Purkinje cell (primary cell): ENCODE results near the gene HSDL1. TPM values are rescaled to one million over a fixed set of nuclear protein-coding genes. Genes with fewer than 3 reads are reported as not detected.

Experiments used
- polyA plus RNA-seq: library from polyadenylated mRNA; unstranded; fragments of >200 nt; fragmentation: Nextera tagmentation; gene quantifications from 2 replicates; pipeline ENCODE4 v1.2.1, GENCODE V29; 2014

Gene HSDL1
- polyA plus RNA-seq = 15.0 and 28.5 TPM in 2 replicates

GRCh38 chr16:84144859-84145639, at the start of gene HSDL1, which contains the start of gene DNAAF1:
TSS of gene HSDL1 (minus strand) at chr16:84145177. CDS start at chr16:84131321, 13,856 bp downstream.
TSS of gene DNAAF1 (plus strand) at chr16:84145308. CDS start at chr16:84145441, 133 bp downstream.

GRCh38 chr16:84190731-84191388, 45.9 kb upstream of the HSDL1 start, which contains the start of gene ADAD2:
TSS of gene ADAD2 (plus strand) at chr16:84191157. CDS start at chr16:84191231, 74 bp downstream.

GRCh38 chr16:84186685-84187437, 41.9 kb upstream of the HSDL1 start, which contains the start of gene TAF1C:
TSS of gene TAF1C (minus strand) at chr16:84187057. CDS start at chr16:84184988, 2,069 bp downstream.

GRCh38 chr16:84116720-84117493, 28.1 kb downstream of the HSDL1 start, which contains the start of gene MBTPS1:
TSS of gene MBTPS1 (minus strand) at chr16:84116942. CDS start at chr16:84101783, 15,159 bp downstream.

Other genes starting within 250 kb of the HSDL1 start
- gene MLYCD, start 246.1 kb downstream of the HSDL1 start, polyA plus RNA-seq = 0.76 and 3.3 TPM in 2 replicates
- gene OSGIN1, start 191.9 kb downstream of the HSDL1 start, polyA plus RNA-seq = not detected in 2 replicates
- 21.3 TPM in 1 of 2 replicates, not detected in the other for gene NECAB2, start 176.9 kb downstream of the HSDL1 start, polyA plus RNA-seq
- not detected in 2 replicates for gene SLC38A8, start 102.4 kb downstream of the HSDL1 start, polyA plus RNA-seq
- gene MBTPS1, start 28.2 kb downstream of the HSDL1 start, polyA plus RNA-seq = 8.9 and 14.3 TPM in 2 replicates
- 0.07 and 2.7 TPM in 2 replicates for gene DNAAF1, start 131 bp upstream of the HSDL1 start, polyA plus RNA-seq
- 2.7 and 2.8 TPM in 2 replicates for gene TAF1C, start 41.9 kb upstream of the HSDL1 start, polyA plus RNA-seq
- not detected in 2 replicates for gene ADAD2, start 46.0 kb upstream of the HSDL1 start, polyA plus RNA-seq
- gene KCNG4, start 94.8 kb upstream of the HSDL1 start, polyA plus RNA-seq = not detected in 2 replicates
- gene WFDC1, start 149.7 kb upstream of the HSDL1 start, polyA plus RNA-seq = 16.0 and 22.6 TPM in 2 replicates
- 2.6 TPM in 1 of 2 replicates, not detected in the other for gene ATP2C2, start 223.4 kb upstream of the HSDL1 start, polyA plus RNA-seq